Sigmoid colon (tissue), 4 donors: ENCODE measurements around the gene TUBB.

ENCODE experiments used
- CTCF ChIP-seq, 4 experiments: fragments of 450-650 bp in 3 of 4; fragments of 200-600 bp in 1 of 4; IDR thresholded peaks; one replicate each; pipeline ENCODE4 v1.5.1; 2016 to 2019; ENCODE audit warnings: antibody characterized with exemption in 4 of 4, mild to moderate bottlenecking in 3 of 4, moderate library complexity in 2 of 4
- EP300 ChIP-seq, 4 donors: sonication (generic); formaldehyde crosslinking; IDR thresholded peaks; one replicate each; pipeline ENCODE4 v1.6.1; 2017; ENCODE audit warnings: antibody characterized with exemption in 4 of 4
- POLR2A ChIP-seq, 2 donors: fragments of 450-650 bp; IDR thresholded peaks; one replicate each; pipeline ENCODE4 v1.6.1; 2016; ENCODE audit warnings: antibody characterized with exemption in 2 of 2, mild to moderate bottlenecking in 2 of 2, moderate library complexity in 2 of 2

DNA sequence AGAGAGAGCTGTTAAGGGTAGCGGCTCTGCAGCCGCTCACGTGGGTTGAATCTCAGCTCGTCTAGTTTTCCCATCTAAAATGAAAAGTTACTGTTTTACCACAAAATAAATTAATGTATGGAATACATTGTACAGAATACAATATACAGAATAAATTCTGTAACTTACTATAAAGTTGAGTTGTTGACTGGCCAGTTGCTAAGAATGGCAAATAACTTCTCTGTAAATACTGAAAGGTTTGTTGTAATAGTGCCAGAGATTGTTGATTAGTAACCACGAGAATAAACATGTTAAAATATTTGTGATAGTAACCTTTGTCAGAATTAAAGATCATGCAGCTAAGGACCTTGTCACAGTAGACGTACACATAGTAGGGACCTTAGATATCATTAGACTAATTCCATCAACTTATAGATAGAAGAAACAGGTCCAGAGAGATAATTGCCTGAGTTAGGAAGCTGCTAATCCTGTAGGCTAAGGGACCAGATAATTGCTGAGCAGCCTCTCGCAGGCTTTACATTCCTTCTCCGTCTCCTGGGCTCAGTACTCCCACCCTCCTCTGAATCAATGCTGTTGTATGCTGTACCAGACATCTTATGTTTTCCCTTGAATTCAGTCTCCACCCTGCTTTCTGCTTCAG is 28.8 kb upstream of the TUBB start:
- TF ChIP-seq POLR2A (IDR thresholded peaks at IDR 0.05), result no peak
- TF ChIP-seq EP300 (IDR thresholded peaks at IDR 0.05), result no peak
- TF ChIP-seq CTCF (IDR thresholded peaks at IDR 0.05), result no peak
